SU-DHL-6 (cell line): ENCODE data around the gene PRR7.

ENCODE experiments used
- H2AFZ ChIP-seq: fragments of 200-600 bp; sonication (generic); 2 replicates; pipeline ENCODE4 v1.6.1; 2014; ENCODE audit warnings: low read depth, mild to moderate bottlenecking, moderate library complexity, mixed read lengths, antibody characterized with exemption, low read length; ENCODE audit not compliant: severe bottlenecking
- H3F3A ChIP-seq: fragments of 200-600 bp; shearing (Covaris generic); 2 replicates; pipeline ENCODE4 v1.6.0; 2016; ENCODE audit warnings: antibody characterized with exemption, mild to moderate bottlenecking; ENCODE audit not compliant: insufficient read depth
- H3K27ac ChIP-seq: fragments of 200-600 bp; sonication (generic); 2 replicates; pipeline ENCODE4 v1.5.1; 2016; ENCODE audit warnings: low read depth, mild to moderate bottlenecking, low read length, moderate library complexity, mixed read lengths
- H3K27me3 ChIP-seq: fragments of 200-600 bp; sonication (generic), shearing (Covaris generic); 2 replicates; pipeline ENCODE4 v1.6.0; 2014; ENCODE audit warnings: mild to moderate bottlenecking, low read length
- H3K36me3 ChIP-seq: fragments of 200-600 bp; sonication (generic); 2 replicates; pipeline ENCODE4 v1.6.1; 2014; ENCODE audit warnings: mild to moderate bottlenecking, low read length, mixed read lengths
- H3K4me2 ChIP-seq: fragments of 300-600, 200-600 bp; shearing (Covaris generic), sonication (generic); 2 replicates; pipeline ENCODE4 v1.6.0; 2014; ENCODE audit warnings: low read length, low read depth, mild to moderate bottlenecking; ENCODE audit not compliant: poor library complexity, severe bottlenecking
- H3K4me3 ChIP-seq: fragments of 200-600 bp; sonication (generic); 2 replicates; pipeline ENCODE4 v1.5.1; 2014; ENCODE audit warnings: antibody characterized with exemption, low read length, mild to moderate bottlenecking, mixed read lengths; ENCODE audit not compliant: insufficient read depth, poor library complexity, severe bottlenecking
- H3K79me2 ChIP-seq: fragments of 200-600 bp; sonication (generic); 2 replicates; pipeline ENCODE4 v1.6.1; 2014; ENCODE audit warnings: mild to moderate bottlenecking, low read length, moderate library complexity; ENCODE audit not compliant: insufficient read depth
- H3K9ac ChIP-seq: fragments of 200-600 bp; sonication (generic); 2 replicates; pipeline ENCODE4 v1.7.0; 2014; ENCODE audit warnings: mild to moderate bottlenecking, low read length
- H3K9me2 ChIP-seq: fragments of 200-600 bp; sonication (generic); replicated peaks from 2 replicates; pipeline ENCODE4 v1.6.1; 2014; ENCODE audit warnings: low read length; ENCODE audit not compliant: insufficient read depth
- H3K9me3 ChIP-seq: fragments of 200-600 bp; sonication (generic); 2 replicates; pipeline ENCODE4 v1.6.1; 2014; ENCODE audit warnings: low read length, mixed read lengths; ENCODE audit not compliant: insufficient read depth
- H4K20me1 ChIP-seq: fragments of 200-600 bp; sonication (generic); 2 replicates; pipeline ENCODE4 v1.6.1; 2014; ENCODE audit warnings: low read depth, mild to moderate bottlenecking, antibody characterized with exemption, low read length, moderate library complexity, mixed read lengths
- EZH2phosphoT487 ChIP-seq: fragments of 200-600 bp; sonication (generic), shearing (Covaris generic); conservative IDR thresholded peaks from 2 replicates; pipeline ENCODE4 v1.6.1; 2018; ENCODE audit warnings: mild to moderate bottlenecking, antibody characterized with exemption, low read length, moderate library complexity, mixed read lengths
- TF ChIP-seq, protein P1 (sequence below): fragments of 200-600 bp; sonication (generic); IDR thresholded peaks from one replicate; pipeline ENCODE4 v1.5.1; 2017; ENCODE audit warnings: antibody characterized with exemption, mild to moderate bottlenecking, low read length, moderate library complexity; ENCODE audit not compliant: insufficient read depth, poor library complexity, severe bottlenecking

PRR7 gene

DNA sequence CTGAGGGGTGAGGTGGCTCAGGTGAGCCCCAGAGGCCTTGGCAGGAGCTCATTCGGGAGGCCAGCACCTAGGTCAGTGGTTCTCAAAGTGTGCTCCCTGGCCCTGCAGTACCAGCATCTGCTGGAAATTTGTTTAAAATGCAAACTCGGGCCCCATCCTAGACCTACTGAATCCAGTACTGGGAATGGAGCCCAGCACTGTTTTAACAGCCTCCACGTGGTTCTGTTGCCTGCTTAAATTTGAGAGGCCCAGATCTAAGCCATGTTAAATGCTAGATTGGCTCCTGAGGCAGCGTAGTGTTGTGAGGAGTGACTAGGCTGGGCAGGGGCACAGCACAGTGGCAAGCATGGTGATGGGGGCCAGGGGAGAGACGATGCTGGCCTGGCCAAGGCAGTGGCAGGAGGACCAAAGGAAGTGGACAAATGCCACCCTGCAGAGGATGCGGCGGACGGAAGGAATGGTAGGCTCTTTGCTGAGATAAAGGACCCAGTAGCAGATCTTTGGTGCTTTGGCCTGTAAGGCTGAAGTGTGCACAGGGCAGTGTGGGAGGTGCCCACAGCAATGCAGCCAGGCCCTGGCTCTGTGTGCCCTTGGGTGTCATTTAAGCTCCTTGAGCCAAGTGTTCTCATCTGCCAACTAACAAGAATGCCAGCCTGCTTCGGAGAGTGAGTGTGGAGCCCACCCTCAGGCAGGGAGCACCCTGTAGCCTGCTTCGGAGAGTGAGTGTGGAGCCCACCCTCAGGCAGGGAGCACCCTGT lies 4.2 kb downstream of the PRR7 start:
- H3K9ac ChIP-seq: no peak overlapping the region
- H2AFZ ChIP-seq: no peak overlapping the region
- H3K4me3 ChIP-seq: no peak overlapping the region
- TF ChIP-seq, protein P1, sequence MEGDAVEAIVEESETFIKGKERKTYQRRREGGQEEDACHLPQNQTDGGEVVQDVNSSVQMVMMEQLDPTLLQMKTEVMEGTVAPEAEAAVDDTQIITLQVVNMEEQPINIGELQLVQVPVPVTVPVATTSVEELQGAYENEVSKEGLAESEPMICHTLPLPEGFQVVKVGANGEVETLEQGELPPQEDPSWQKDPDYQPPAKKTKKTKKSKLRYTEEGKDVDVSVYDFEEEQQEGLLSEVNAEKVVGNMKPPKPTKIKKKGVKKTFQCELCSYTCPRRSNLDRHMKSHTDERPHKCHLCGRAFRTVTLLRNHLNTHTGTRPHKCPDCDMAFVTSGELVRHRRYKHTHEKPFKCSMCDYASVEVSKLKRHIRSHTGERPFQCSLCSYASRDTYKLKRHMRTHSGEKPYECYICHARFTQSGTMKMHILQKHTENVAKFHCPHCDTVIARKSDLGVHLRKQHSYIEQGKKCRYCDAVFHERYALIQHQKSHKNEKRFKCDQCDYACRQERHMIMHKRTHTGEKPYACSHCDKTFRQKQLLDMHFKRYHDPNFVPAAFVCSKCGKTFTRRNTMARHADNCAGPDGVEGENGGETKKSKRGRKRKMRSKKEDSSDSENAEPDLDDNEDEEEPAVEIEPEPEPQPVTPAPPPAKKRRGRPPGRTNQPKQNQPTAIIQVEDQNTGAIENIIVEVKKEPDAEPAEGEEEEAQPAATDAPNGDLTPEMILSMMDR: no peak
- TF ChIP-seq EZH2phosphoT487: no peak
- no peaks in the 10 kb centered on the region for H3K9me3 ChIP-seq
- no peak overlapping the region for H3K27ac ChIP-seq
- no peak overlapping the region for H3K4me2 ChIP-seq
- H3K79me2 ChIP-seq: no peaks in the 10 kb centered on the region
- no peaks in the 10 kb centered on the region for H3K27me3 ChIP-seq
- peaks cover 3% of the 10 kb centered on the region; the same call in 1 of the 2 replicates for H4K20me1 ChIP-seq
- peaks cover 10% of the 10 kb centered on the region for H3F3A ChIP-seq
- no peaks in the 10 kb centered on the region for H3K36me3 ChIP-seq
- no peaks in the 10 kb centered on the region for H3K9me2 ChIP-seq

DNA sequence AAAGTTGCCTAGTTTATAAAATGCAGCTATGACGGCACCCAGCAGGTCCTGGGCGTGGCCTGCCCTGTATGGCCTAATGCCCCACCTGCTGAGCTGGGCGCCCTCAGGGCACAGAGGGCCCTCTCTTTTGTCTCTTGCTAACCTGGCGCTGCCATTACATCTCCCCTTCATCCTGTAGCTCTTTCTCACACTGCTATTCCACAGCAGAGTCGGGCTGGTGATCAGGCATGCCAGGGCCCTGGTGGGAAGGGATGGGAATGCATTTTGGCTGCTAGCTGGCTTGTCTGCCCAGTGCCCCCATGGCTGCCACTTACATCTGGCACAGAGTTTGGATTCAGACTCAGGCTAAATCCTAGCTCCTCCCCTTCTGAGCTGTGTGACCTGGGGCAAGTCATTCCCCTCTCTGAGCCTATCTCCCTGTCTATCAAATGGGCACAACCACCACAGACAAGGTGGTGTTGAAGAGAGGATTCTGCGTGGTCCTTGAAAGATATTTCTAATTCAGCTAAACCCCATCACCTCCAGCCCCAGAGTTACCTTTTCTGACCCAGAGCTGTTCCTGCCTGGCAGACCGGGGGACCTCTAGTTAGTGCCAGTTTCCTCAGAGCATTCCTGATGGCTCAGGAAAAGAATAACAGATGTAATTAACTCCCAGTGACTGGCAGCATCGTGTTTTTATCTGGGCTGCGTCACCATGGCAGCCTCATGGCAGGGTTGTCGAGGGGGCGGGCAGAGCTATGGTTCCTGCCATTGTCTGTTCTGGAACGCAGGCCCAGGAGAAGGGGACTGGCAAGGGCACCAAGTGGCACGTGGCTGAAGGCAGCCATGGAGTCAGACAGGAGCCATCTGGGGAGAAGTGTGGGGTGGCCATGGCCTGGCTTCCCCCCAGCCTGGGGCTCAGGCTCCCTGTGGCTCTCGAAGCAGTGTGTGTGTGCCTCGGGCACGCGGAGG lies 6.3 kb downstream of the PRR7 start:
- H3K27ac ChIP-seq: no peak overlapping the region

DNA sequence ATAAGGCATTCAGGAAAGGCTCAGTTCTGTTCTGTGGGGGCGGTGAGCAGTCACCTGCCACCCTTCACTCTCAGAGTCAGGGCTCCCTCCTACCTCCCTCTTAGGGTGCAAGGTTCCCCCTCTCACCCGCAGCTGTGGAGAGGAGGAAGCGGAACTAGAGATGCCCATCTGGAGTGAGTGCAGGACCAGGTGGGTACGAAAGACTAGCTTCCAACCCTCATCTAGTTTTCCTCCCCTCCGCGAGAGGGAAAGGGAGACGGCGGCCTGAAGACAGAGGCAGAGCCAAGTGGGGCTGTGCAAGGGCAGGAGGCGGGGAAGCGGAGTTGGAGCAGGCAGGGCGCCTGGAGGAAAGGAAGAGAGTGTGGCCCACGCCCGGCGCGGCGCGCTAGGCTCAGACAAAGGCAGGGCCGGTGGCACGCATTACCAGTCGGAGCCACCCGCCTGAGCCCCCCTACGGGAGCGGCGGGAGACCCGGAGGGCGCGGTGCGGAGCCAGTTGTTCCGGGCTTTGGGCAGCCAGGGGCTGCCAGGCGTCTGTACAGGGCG lies 7.3 kb downstream of the PRR7 start:
- H3K27ac ChIP-seq: no peak overlapping the region
- peak overlapping the region; percentile 85 for H3K9ac ChIP-seq

More for the DNA sequence above, 6.3 kb downstream of the PRR7 start:
- no peaks in the 10 kb centered on the region for H3K9me3 ChIP-seq
- H3K27me3 ChIP-seq: no peaks in the 10 kb centered on the region
- TF ChIP-seq, protein P1: no peak
- TF ChIP-seq EZH2phosphoT487: no peak
- no peaks in the 10 kb centered on the region for H3K9me2 ChIP-seq
- no peak overlapping the region for H3K4me2 ChIP-seq
- no peak overlapping the region for H3K9ac ChIP-seq
- no peaks in the 10 kb centered on the region for H3K79me2 ChIP-seq
- no peak overlapping the region for H3K4me3 ChIP-seq
- H3F3A ChIP-seq: peaks cover 19% of the 10 kb centered on the region
- H3K36me3 ChIP-seq: no peaks in the 10 kb centered on the region
- peaks cover 3% of the 10 kb centered on the region; the same call in 1 of the 2 replicates for H4K20me1 ChIP-seq
- H2AFZ ChIP-seq: no peak overlapping the region

More for the DNA sequence above, 7.3 kb downstream of the PRR7 start:
- TF ChIP-seq EZH2phosphoT487: no peak
- TF ChIP-seq, protein P1: no peak
- H3K9me3 ChIP-seq: no peaks in the 10 kb centered on the region
- H2AFZ ChIP-seq: no peak overlapping the region
- H3F3A ChIP-seq: peaks cover 13% of the 10 kb centered on the region
- H3K79me2 ChIP-seq: no peaks in the 10 kb centered on the region
- no peaks in the 10 kb centered on the region for H3K36me3 ChIP-seq
- H3K4me2 ChIP-seq: peak overlapping the region; percentile 96
- H3K9me2 ChIP-seq: no peaks in the 10 kb centered on the region
- H3K4me3 ChIP-seq: peak overlapping the region; percentile 35
- no peaks in the 10 kb centered on the region for H3K27me3 ChIP-seq
- H4K20me1 ChIP-seq: peaks cover 3% of the 10 kb centered on the region; the same call in 1 of the 2 replicates
